ENCODE measurements around the gene HDAC10. TPM values are rescaled to one million over a fixed set of nuclear protein-coding genes. Genes with fewer than 3 reads are reported as not detected.

The HDAC10 gene
- total and polyA plus RNA-seq, 10 of the 15 experiments (the other 5 are each of a cell fraction or from before 2014, with no cell fraction given), result 0.26 to 48.6 (median 5.0) TPM

DNA sequence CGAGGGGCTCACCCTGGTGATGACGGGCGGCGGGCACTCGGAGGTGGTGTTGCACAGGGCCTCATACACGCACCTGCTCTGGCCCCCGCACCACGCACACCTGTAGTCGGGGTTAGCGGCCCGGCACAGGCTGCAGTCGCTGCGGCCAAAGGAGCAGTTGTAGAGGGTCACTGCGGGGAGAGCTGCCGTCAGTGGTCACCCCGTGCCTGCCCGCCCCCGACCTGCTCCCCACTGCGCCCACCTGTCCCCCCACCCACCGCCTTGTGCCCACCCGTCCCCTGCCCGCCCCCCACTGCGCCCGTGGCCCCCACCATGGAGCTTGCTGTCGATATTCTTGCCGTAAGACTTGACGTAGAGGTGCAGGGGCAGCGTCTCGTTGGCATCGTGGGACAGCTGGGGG lies 32.8 kb upstream of the HDAC10 start (continued):
- TF ChIP-seq, protein P1, sequence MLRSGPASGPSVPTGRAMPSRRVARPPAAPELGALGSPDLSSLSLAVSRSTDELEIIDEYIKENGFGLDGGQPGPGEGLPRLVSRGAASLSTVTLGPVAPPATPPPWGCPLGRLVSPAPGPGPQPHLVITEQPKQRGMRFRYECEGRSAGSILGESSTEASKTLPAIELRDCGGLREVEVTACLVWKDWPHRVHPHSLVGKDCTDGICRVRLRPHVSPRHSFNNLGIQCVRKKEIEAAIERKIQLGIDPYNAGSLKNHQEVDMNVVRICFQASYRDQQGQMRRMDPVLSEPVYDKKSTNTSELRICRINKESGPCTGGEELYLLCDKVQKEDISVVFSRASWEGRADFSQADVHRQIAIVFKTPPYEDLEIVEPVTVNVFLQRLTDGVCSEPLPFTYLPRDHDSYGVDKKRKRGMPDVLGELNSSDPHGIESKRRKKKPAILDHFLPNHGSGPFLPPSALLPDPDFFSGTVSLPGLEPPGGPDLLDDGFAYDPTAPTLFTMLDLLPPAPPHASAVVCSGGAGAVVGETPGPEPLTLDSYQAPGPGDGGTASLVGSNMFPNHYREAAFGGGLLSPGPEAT (IDR thresholded peaks at IDR 0.05; ENCODE audit: low read depth), result no peak
- TF ChIP-seq GATAD2B (conservative IDR thresholded peaks at IDR 0.05; ENCODE audit: low read depth), result no peak
- no peak for TF ChIP-seq TBL1XR1 (IDR thresholded peaks at IDR 0.05; ENCODE audit: low read depth, low read length)
- TF ChIP-seq, protein P2, sequence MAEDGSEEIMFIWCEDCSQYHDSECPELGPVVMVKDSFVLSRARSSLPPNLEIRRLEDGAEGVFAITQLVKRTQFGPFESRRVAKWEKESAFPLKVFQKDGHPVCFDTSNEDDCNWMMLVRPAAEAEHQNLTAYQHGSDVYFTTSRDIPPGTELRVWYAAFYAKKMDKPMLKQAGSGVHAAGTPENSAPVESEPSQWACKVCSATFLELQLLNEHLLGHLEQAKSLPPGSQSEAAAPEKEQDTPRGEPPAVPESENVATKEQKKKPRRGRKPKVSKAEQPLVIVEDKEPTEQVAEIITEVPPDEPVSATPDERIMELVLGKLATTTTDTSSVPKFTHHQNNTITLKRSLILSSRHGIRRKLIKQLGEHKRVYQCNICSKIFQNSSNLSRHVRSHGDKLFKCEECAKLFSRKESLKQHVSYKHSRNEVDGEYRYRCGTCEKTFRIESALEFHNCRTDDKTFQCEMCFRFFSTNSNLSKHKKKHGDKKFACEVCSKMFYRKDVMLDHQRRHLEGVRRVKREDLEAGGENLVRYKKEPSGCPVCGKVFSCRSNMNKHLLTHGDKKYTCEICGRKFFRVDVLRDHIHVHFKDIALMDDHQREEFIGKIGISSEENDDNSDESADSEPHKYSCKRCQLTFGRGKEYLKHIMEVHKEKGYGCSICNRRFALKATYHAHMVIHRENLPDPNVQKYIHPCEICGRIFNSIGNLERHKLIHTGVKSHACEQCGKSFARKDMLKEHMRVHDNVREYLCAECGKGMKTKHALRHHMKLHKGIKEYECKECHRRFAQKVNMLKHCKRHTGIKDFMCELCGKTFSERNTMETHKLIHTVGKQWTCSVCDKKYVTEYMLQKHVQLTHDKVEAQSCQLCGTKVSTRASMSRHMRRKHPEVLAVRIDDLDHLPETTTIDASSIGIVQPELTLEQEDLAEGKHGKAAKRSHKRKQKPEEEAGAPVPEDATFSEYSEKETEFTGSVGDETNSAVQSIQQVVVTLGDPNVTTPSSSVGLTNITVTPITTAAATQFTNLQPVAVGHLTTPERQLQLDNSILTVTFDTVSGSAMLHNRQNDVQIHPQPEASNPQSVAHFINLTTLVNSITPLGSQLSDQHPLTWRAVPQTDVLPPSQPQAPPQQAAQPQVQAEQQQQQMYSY (CRISPR knock-in tag; IDR thresholded peaks at IDR 0.05), result no peak
- no peak for TF ChIP-seq SPI1 (IDR thresholded peaks at IDR 0.05; ENCODE audit: borderline replicate concordance, insufficient read depth, low read depth, low read length)
- TF ChIP-seq LARP7 (IDR thresholded peaks at IDR 0.05), result no peak
- TF ChIP-seq, protein P3, sequence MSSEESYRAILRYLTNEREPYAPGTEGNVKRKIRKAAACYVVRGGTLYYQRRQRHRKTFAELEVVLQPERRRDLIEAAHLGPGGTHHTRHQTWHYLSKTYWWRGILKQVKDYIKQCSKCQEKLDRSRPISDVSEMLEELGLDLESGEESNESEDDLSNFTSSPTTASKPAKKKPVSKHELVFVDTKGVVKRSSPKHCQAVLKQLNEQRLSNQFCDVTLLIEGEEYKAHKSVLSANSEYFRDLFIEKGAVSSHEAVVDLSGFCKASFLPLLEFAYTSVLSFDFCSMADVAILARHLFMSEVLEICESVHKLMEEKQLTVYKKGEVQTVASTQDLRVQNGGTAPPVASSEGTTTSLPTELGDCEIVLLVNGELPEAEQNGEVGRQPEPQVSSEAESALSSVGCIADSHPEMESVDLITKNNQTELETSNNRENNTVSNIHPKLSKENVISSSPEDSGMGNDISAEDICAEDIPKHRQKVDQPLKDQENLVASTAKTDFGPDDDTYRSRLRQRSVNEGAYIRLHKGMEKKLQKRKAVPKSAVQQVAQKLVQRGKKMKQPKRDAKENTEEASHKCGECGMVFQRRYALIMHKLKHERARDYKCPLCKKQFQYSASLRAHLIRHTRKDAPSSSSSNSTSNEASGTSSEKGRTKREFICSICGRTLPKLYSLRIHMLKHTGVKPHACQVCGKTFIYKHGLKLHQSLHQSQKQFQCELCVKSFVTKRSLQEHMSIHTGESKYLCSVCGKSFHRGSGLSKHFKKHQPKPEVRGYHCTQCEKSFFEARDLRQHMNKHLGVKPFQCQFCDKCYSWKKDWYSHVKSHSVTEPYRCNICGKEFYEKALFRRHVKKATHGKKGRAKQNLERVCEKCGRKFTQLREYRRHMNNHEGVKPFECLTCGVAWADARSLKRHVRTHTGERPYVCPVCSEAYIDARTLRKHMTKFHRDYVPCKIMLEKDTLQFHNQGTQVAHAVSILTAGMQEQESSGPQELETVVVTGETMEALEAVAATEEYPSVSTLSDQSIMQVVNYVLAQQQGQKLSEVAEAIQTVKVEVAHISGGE (CRISPR knock-in tag; IDR thresholded peaks at IDR 0.05), result no peak
- TF ChIP-seq SIX5 (IDR thresholded peaks at IDR 0.05; ENCODE audit: low read depth, low read length, severe bottlenecking), result no peak

Measured in GM12878 (cell line).